B cell (primary cell): ENCODE measurements around the gene SRC. TPM values are rescaled to one million over a fixed set of nuclear protein-coding genes. Genes with fewer than 3 reads are reported as not detected.

Source experiments
- ATAC-seq: fragments of 200-7000 bp; cut with Tn5 transposase; one replicate; pipeline ENCODE4 v1.10.0; 2021; ENCODE audit warnings: low read depth, mild to moderate bottlenecking, moderate number of reproducible peaks, moderate library complexity
- CTCF ChIA-PET: fragments of 350-600 bp; sonication (Branson Sonifier 250); formaldehyde crosslinking; loops from one replicate; lab custom pipeline; 2021; ENCODE audit warnings: antibody characterized with exemption, inconsistent platforms; lab: Charles Lee
- POLR2A ChIA-PET: fragments of 350-600 bp; sonication (Branson Sonifier 250); formaldehyde crosslinking; loops from one replicate; lab custom pipeline; 2021; ENCODE audit warnings: antibody characterized with exemption; lab: Charles Lee
- DNase-seq: peaks from one replicate; pipeline ENCODE4 v3.0.0; 2013
- H2AFZ ChIP-seq: 2 replicates; pipeline ENCODE4 v1.6.1; 2012; ENCODE audit warnings: mild to moderate bottlenecking, low read depth, low read length; ENCODE audit not compliant: insufficient read depth, poor library complexity, severe bottlenecking
- H3K27ac ChIP-seq, 2 donors: 1 replicate in 1 of 2; 2 replicates in 1 of 2; pipeline ENCODE4 v1.5.1; 2012 to 2013; ENCODE audit warnings: low read length in 2 of 2, mild to moderate bottlenecking in 2 of 2, moderate library complexity in 1 of 2
- H3K27me3 ChIP-seq, 4 experiments: fragments of 200-600 bp in 1 of 4; sonication (generic) in 1 of 4; replicated peaks in 1 of 4; 1 replicate in 2 of 4; 2 replicates in 2 of 4; pipeline versions ENCODE4 v1.6.1 to v1.7.0; 2013 to 2016; ENCODE audit warnings: low read length in 3 of 4, mild to moderate bottlenecking in 2 of 4, mixed read lengths in 1 of 4, moderate library complexity in 1 of 4; ENCODE audit not compliant: insufficient read depth in 4 of 4, control insufficient read depth in 3 of 4; ENCODE audit errors: control extremely low read depth in 1 of 4
- H3K36me3 ChIP-seq, 2 experiments: replicated peaks in 1 of 2; 1 replicate in 1 of 2; 2 replicates in 1 of 2; pipeline versions ENCODE4 v1.6.1 to v1.7.1; 2013; ENCODE audit warnings: low read length in 1 of 2; ENCODE audit not compliant: insufficient read depth in 2 of 2, control insufficient read depth in 1 of 2; ENCODE audit errors: control extremely low read depth in 1 of 2, extremely low read depth in 1 of 2
- H3K4me1 ChIP-seq, 2 donors: fragments of 200-600 bp in 1 of 2; sonication (generic) in 1 of 2; 1 replicate in 1 of 2; 2 replicates in 1 of 2; pipeline versions ENCODE4 v1.5.1 to v1.6.1; 2013 to 2017; ENCODE audit warnings: low read length in 2 of 2; ENCODE audit not compliant: control insufficient read depth in 2 of 2, insufficient read depth in 2 of 2
- H3K4me2 ChIP-seq: replicated peaks from 2 replicates; pipeline ENCODE3; 2012; ENCODE audit warnings: mild to moderate bottlenecking, low read depth, low read length; ENCODE audit not compliant: poor library complexity, severe bottlenecking
- H3K4me3 ChIP-seq, 5 experiments: fragments of 200-600 bp in 1 of 5; sonication (generic) in 1 of 5; 1 replicate in 3 of 5; 2 replicates in 2 of 5; pipeline versions ENCODE4 v1.5.1 to v1.7.0; 2011 to 2016; ENCODE audit warnings: low read length in 4 of 5, mild to moderate bottlenecking in 4 of 5, low read depth in 2 of 5, control low read depth in 1 of 5, moderate library complexity in 1 of 5; ENCODE audit not compliant: insufficient read depth in 1 of 5; ENCODE audit errors: control extremely low read depth in 1 of 5, extremely low read depth in 1 of 5
- H3K79me2 ChIP-seq: fragments of 200-600 bp; sonication (generic); one replicate; pipeline ENCODE4 v1.6.0; 2016; ENCODE audit warnings: low read length; ENCODE audit not compliant: control insufficient read depth, insufficient read depth
- H3K9ac ChIP-seq: fragments of 200-600 bp; sonication (generic); 2 replicates; pipeline ENCODE4 v1.6.1; 2017; ENCODE audit warnings: mild to moderate bottlenecking, low read length, moderate library complexity
- H3K9me3 ChIP-seq, 3 donors: one replicate each; pipeline versions ENCODE4 v1.6.1 to v1.7.1; 2013; ENCODE audit warnings: low read length in 2 of 3; ENCODE audit not compliant: control insufficient read depth in 2 of 3, insufficient read depth in 1 of 3; ENCODE audit errors: control extremely low read depth in 1 of 3
- H4K20me1 ChIP-seq: 2 replicates; pipeline ENCODE4 v1.6.0; 2012; ENCODE audit warnings: mild to moderate bottlenecking, low read length; ENCODE audit not compliant: insufficient read depth, control insufficient read depth, poor library complexity, severe bottlenecking
- H3K27ac Mint-ChIP-seq: one replicate; pipeline ENCODE4 v1.8.0; 2021; ENCODE audit warnings: mixed read lengths
- H3K27me3 Mint-ChIP-seq: one replicate; pipeline ENCODE4 v1.8.0; 2021; ENCODE audit warnings: mixed read lengths
- H3K4me1 Mint-ChIP-seq: one replicate; pipeline ENCODE4 v1.8.0; 2021; ENCODE audit warnings: mixed read lengths
- H3K4me3 Mint-ChIP-seq: one replicate; pipeline ENCODE4 v1.8.0; 2021; ENCODE audit warnings: mixed read lengths
- H3K9me3 Mint-ChIP-seq: one replicate; pipeline ENCODE4 v1.8.0; 2022; ENCODE audit warnings: mixed read lengths; ENCODE audit not compliant: insufficient read depth
- CTCF ChIP-seq: fragments of 200-600 bp; IDR thresholded peaks from one replicate; pipeline ENCODE4 v1.8.0; 2022; ENCODE audit warnings: antibody characterized with exemption, mild to moderate bottlenecking
- EZH2 ChIP-seq: IDR thresholded peaks from 2 replicates; pipeline ENCODE4 v1.6.1; 2012; ENCODE audit warnings: borderline replicate concordance, low read depth, mild to moderate bottlenecking, moderate library complexity, low read length; ENCODE audit not compliant: insufficient read depth, poor library complexity, severe bottlenecking
- WGBS: methylation state at CpG from one replicate; pipeline ENCODE4 v1.1.5; 2013; ENCODE audit warnings: missing lambda C conversion rate; ENCODE audit not compliant: insufficient coverage; 5-methylcytosine and 5-hydroxymethylcytosine counted together
- intact Hi-C: fragments of 100-400 bp; cut with micrococcal nuclease; formaldehyde crosslinking; loops from one replicate; pipeline ENCODE4 v1.10.0; 2022
- polyA plus RNA-seq: library from polyadenylated mRNA; depleted of rRNA; stranded (reverse); fragments of >200 nt; gene quantifications from 2 replicates; pipeline ENCODE4 v1.2.3, GENCODE V29; 2012
- total RNA-seq, 2 donors: library from RNA; stranded (reverse); fragments of 120-200 nt in 1 of 2; gene quantifications; 1 replicate in 1 of 2; 2 replicates in 1 of 2; pipeline versions ENCODE4 v1.2.3 to v1.2.4, GENCODE V29; 2013 to 2022

The SRC gene
- total and polyA plus RNA-seq, 2 donors (not counting 1 experiment from before 2014, with no cell fraction given): 6.5 to 16.8 TPM

GRCh38 chr20:37310951-37311350 lies 35.0 kb upstream of the SRC start:
- intact Hi-C loops: no loop called here
- H3K9ac ChIP-seq: no peak overlapping the region
- peaks cover 9% of the 10 kb centered on the region for H4K20me1 ChIP-seq
- H3K79me2 ChIP-seq: peaks cover 49% of the 10 kb centered on the region
- Mint-ChIP-seq H3K4me1 (peaks cover 40% of the 10 kb centered on the region), H3K27ac (no peak overlapping the region), H3K9me3 (no peaks in the 10 kb centered on the region), H3K4me3 (no peak overlapping the region), H3K27me3 (no peaks in the 10 kb centered on the region)
- ChIA-PET CTCF (no interaction called here), POLR2A (no interaction called here)
- peaks cover 23 to 24% of the 10 kb centered on the region in 2 donors for H3K4me1 ChIP-seq
- TF ChIP-seq EZH2 (no peak), CTCF (no peak)
- peaks cover 0 to 51% of the 10 kb centered on the region in 2 experiments for H3K36me3 ChIP-seq
- no peak overlapping the region for H3K4me3 ChIP-seq
- DNase-seq (no peak), ATAC-seq (no peak)
- H3K4me2 ChIP-seq: no peak overlapping the region
- no peak overlapping the region for H3K27ac ChIP-seq
- no peaks in the 10 kb centered on the region for H3K9me3 ChIP-seq
- H2AFZ ChIP-seq: no peak overlapping the region
- no peaks in the 10 kb centered on the region for H3K27me3 ChIP-seq
- WGBS: 98% methylated on average over 11 of the region's 11 CpGs

GRCh38 chr20:37311710-37312355 lies 34.1 kb upstream of the SRC start:
- no peak overlapping the region for H3K9ac ChIP-seq

More at GRCh38 chr20:37311710-37312355, 34.1 kb upstream of the SRC start:
- Mint-ChIP-seq H3K9me3 (no peaks in the 10 kb centered on the region), H3K27me3 (no peaks in the 10 kb centered on the region), H3K27ac (no peak overlapping the region), H3K4me1 (peaks cover 47% of the 10 kb centered on the region), H3K4me3 (no peak overlapping the region)
- Histone ChIP-seq H3K4me1 (peaks cover 32 to 33% of the 10 kb centered on the region in 2 donors), H3K9me3 (no peaks in the 10 kb centered on the region), H3K4me2 (no peak overlapping the region), H3K79me2 (peaks cover 47% of the 10 kb centered on the region), H3K27ac (no peak overlapping the region), H3K36me3 (peaks cover 1 to 44% of the 10 kb centered on the region in 2 experiments), H3K27me3 (no peaks in the 10 kb centered on the region), H3K4me3 (no peak overlapping the region), H2AFZ (no peak overlapping the region), H4K20me1 (peaks cover 9% of the 10 kb centered on the region)
- no peak for DNase-seq
- ChIA-PET POLR2A (no interaction called here), CTCF (interaction anchor here (0.6 to 1.6 kb wide), 4 partner anchors 10 to 34 kb away, joined by 3 to 5 read pairs (median 3); no protein-coding TSS in a partner anchor)
- 96% methylated on average over 14 of the region's 17 CpGs for WGBS
- ATAC-seq: no peak
- TF ChIP-seq CTCF: no peak
- TF ChIP-seq EZH2: no peak
- intact Hi-C loops: no loop called here
